Measurements from ENCODE around the gene PROB1.

The PROB1 gene

GRCh38 chr5:139341187-139341688 is 53.7 kb downstream of the PROB1 start:
- Histone ChIP-seq H3K14ac (ENCODE audit: low read length) (no peak overlapping the region), H2BK120ac (ENCODE audit: insufficient read depth, low read length, poor library complexity) (no peak overlapping the region), H3K4me1 (ENCODE audit: control insufficient read depth in 1 of 2, insufficient read depth in 2 of 2, low read length in 2 of 2) (peaks cover 0 to 4% of the 10 kb centered on the region in 2 experiments), H3K4ac (ENCODE audit: low read depth, low read length) (no peak overlapping the region), H2BK12ac (ENCODE audit: low read length) (no peak overlapping the region), H3K79me1 (ENCODE audit: low read length) (peaks cover 4% of the 10 kb centered on the region), H3K79me2 (ENCODE audit: control insufficient read depth, insufficient read depth, low read length, poor library complexity) (peaks cover 8% of the 10 kb centered on the region), H3K23ac (ENCODE audit: low read length) (no peak overlapping the region), H4K8ac (ENCODE audit: low read depth, low read length) (peak overlapping the region; percentile 4), H3K4me2 (ENCODE audit: low read length) (peak overlapping the region; percentile 100), H3K27ac (ENCODE audit: low read depth, low read length) (no peak overlapping the region), H3K4me3 (ENCODE audit: low read depth, low read length) (peak overlapping the region; percentile 60), H2AFZ (ENCODE audit: insufficient read depth, low read length, poor library complexity) (peak overlapping the region; percentile 42), H4K91ac (ENCODE audit: low read depth, low read length) (no peak overlapping the region), H3K27me3 (ENCODE audit: insufficient read depth, low read length) (no peaks in the 10 kb centered on the region), H3K9ac (ENCODE audit: low read length) (peak overlapping the region; percentile 73), H3K18ac (ENCODE audit: low read length) (no peak overlapping the region), H4K12ac (ENCODE audit: low read depth, low read length) (no peak overlapping the region), H3K9me3 (ENCODE audit: insufficient read depth, low read depth, low read length) (peaks cover 2% of the 10 kb centered on the region), H3K36me3 (ENCODE audit: control insufficient read depth in 1 of 2, insufficient read depth in 2 of 2, low read length in 2 of 2) (peaks cover 0 to 2% of the 10 kb centered on the region in 2 experiments), H2AK5ac (ENCODE audit: low read length) (no peak overlapping the region), H2BK5ac (ENCODE audit: low read depth, low read length, poor library complexity) (no peak overlapping the region)
- peak in 1 of 2 donors; percentile 10 for DNase-seq
- WGBS (ENCODE audit: extremely low coverage, insufficient coverage, insufficient read length): no CpG with 5 or more reads among the region's 17 CpGs

All from trophoblast cell (in vitro differentiated cells and primary cell).